ENCODE measurements around the gene SLC19A3. TPM values are rescaled to one million over a fixed set of nuclear protein-coding genes. Genes with fewer than 3 reads are reported as not detected.

SLC19A3 gene
- polyA plus RNA-seq, 1 experiment: not detected

GRCh38 chr2:227703280-227703732, 14.5 kb downstream of the SLC19A3 start:
- ChIA-PET POLR2A (no interaction called here), CTCF (interaction anchor here (1.0 to 1.1 kb wide), 2 partner anchors 13 to 21 kb away, joined by 3 read pairs; no protein-coding TSS in a partner anchor)
- H3K36me3 ChIP-seq (ENCODE audit: control insufficient read depth, insufficient read depth, low read length): no peaks in the 10 kb centered on the region
- no peak overlapping the region for H3K4me3 ChIP-seq (ENCODE audit: low read depth, low read length)
- no peak for DNase-seq (ENCODE audit: low read depth)
- TF ChIP-seq, protein P1, sequence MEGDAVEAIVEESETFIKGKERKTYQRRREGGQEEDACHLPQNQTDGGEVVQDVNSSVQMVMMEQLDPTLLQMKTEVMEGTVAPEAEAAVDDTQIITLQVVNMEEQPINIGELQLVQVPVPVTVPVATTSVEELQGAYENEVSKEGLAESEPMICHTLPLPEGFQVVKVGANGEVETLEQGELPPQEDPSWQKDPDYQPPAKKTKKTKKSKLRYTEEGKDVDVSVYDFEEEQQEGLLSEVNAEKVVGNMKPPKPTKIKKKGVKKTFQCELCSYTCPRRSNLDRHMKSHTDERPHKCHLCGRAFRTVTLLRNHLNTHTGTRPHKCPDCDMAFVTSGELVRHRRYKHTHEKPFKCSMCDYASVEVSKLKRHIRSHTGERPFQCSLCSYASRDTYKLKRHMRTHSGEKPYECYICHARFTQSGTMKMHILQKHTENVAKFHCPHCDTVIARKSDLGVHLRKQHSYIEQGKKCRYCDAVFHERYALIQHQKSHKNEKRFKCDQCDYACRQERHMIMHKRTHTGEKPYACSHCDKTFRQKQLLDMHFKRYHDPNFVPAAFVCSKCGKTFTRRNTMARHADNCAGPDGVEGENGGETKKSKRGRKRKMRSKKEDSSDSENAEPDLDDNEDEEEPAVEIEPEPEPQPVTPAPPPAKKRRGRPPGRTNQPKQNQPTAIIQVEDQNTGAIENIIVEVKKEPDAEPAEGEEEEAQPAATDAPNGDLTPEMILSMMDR (IDR thresholded peaks at IDR 0.05; ENCODE audit: insufficient read depth, low read depth, low read length): no peak
- no peaks in the 10 kb centered on the region for H3K27me3 ChIP-seq (ENCODE audit: control insufficient read depth, insufficient read depth, low read length)

- H3K4me3 ChIP-seq (ENCODE audit: low read depth, low read length): no peak overlapping the region
- no peaks in the 10 kb centered on the region for H3K36me3 ChIP-seq (ENCODE audit: control insufficient read depth, insufficient read depth, low read length)
- no peak for DNase-seq (ENCODE audit: low read depth)
- POLR2A ChIA-PET: interaction anchor here (0.6 kb wide), 1 partner anchor 88 kb away, joined by 3 read pairs; no protein-coding TSS in a partner anchor
- H3K27me3 ChIP-seq (ENCODE audit: control insufficient read depth, insufficient read depth, low read length): no peaks in the 10 kb centered on the region
- CTCF ChIA-PET: no interaction called here
- TF ChIP-seq, protein P1 (IDR thresholded peaks at IDR 0.05; ENCODE audit: insufficient read depth, low read depth, low read length): no peak
These were observed 16.3 kb downstream of the SLC19A3 start for GRCh38 chr2:227701556-227701955.

- Histone ChIP-seq H3K36me3 (ENCODE audit: control insufficient read depth, insufficient read depth, low read length) (no peaks in the 10 kb centered on the region), H3K4me3 (ENCODE audit: low read depth, low read length) (no peak overlapping the region), H3K27me3 (ENCODE audit: control insufficient read depth, insufficient read depth, low read length) (no peaks in the 10 kb centered on the region)
- TF ChIP-seq, protein P1 (IDR thresholded peaks at IDR 0.05; ENCODE audit: insufficient read depth, low read depth, low read length): no peak
- no peak for DNase-seq (ENCODE audit: low read depth)
- POLR2A ChIA-PET: no interaction called here
- CTCF ChIA-PET: no interaction called here
These were observed 20.7 kb downstream of the SLC19A3 start for GRCh38 chr2:227696990-227697679.

DNA sequence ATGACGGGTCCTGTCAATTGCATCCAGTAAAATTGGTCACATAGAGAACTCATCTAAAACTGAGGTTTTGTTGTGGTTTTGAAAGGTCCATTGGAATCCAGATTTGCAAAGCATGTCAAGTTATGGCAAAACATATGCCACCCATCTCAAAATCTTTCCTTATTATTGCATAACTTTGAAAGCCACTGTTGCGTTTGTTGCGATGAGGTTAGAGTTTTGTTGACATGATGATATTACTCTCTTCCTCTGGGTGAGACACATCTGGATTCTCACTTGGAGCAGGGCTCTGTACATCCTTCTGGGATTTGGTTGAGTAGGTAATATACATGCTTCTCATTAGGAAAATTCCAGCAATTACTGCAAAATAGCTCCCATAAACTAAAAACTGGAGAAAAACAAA, 30.6 kb downstream of the SLC19A3 start:
- ChIA-PET POLR2A (no interaction called here), CTCF (no interaction called here)
- H3K27me3 ChIP-seq (ENCODE audit: control insufficient read depth, insufficient read depth, low read length): no peaks in the 10 kb centered on the region
- no peaks in the 10 kb centered on the region for H3K36me3 ChIP-seq (ENCODE audit: control insufficient read depth, insufficient read depth, low read length)
- no peak for DNase-seq (ENCODE audit: low read depth)
- H3K4me3 ChIP-seq (ENCODE audit: low read depth, low read length): no peak overlapping the region
- TF ChIP-seq, protein P1 (IDR thresholded peaks at IDR 0.05; ENCODE audit: insufficient read depth, low read depth, low read length): no peak

DNA sequence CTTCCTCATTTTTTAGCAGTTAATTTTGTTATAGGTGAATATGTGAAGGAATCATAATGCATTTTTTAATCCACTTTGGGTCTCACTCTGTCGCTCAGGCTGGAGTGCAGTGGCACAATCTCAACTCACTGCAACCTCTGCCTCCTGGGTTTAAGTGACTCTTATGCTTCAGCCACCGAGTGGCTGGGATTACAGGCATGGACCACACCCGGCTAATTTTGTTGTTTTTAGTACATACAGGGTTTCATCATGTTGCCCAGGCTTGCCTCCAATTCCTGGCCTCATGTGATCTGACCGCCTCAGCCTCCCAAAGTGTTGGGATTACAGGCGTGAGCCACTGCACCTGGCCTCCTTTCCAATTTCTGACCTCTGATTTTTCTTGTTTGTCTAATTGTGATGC, 33.6 kb downstream of the SLC19A3 start:
- no peak for DNase-seq (ENCODE audit: low read depth)
- Histone ChIP-seq H3K27me3 (ENCODE audit: control insufficient read depth, insufficient read depth, low read length) (no peaks in the 10 kb centered on the region), H3K4me3 (ENCODE audit: low read depth, low read length) (no peak overlapping the region), H3K36me3 (ENCODE audit: control insufficient read depth, insufficient read depth, low read length) (no peaks in the 10 kb centered on the region)
- TF ChIP-seq, protein P1 (IDR thresholded peaks at IDR 0.05; ENCODE audit: insufficient read depth, low read depth, low read length): no peak
- POLR2A ChIA-PET: no interaction called here
- CTCF ChIA-PET: no interaction called here
